SK-N-SH treated with all-trans-retinoic acid at 6 μM for 48 hours (cell line): Measurements from ENCODE around the gene ACTR1A.

Experiments used
- ATAC-seq: fragments of 200-7000 bp; cut with Tn5 transposase; 3 replicates; pipeline ENCODE4 v1.9.1; 2020; ENCODE audit warnings: mild to moderate bottlenecking, moderate library complexity
- ARNTL ChIP-seq: fragments of 450-650 bp; formaldehyde crosslinking; IDR thresholded peaks from 2 replicates; pipeline ENCODE4 v1.5.0; 2020; ENCODE audit warnings: low read depth, mild to moderate bottlenecking, moderate library complexity, borderline replicate concordance
- BACH2 ChIP-seq: fragments of 250-450 bp; sonication (Bioruptor Pico); IDR thresholded peaks from 2 replicates; pipeline ENCODE4 v1.9.0; 2021; ENCODE audit warnings: mild to moderate bottlenecking, borderline replicate concordance
- CREB5 ChIP-seq: fragments of 250-450 bp; sonication (Bioruptor Pico); IDR thresholded peaks from 2 replicates; pipeline ENCODE4 v1.5.1; 2020; ENCODE audit warnings: low read depth, mild to moderate bottlenecking, moderate library complexity
- CSDC2 ChIP-seq: fragments of 250-450 bp; sonication (Bioruptor Pico); IDR thresholded peaks from 2 replicates; pipeline ENCODE4 v1.5.0; 2020; ENCODE audit warnings: mild to moderate bottlenecking, moderate library complexity
- ESRRG ChIP-seq: fragments of 250-450 bp; sonication (Bioruptor Pico); IDR thresholded peaks from 2 replicates; pipeline ENCODE4 v1.6.1; 2021; ENCODE audit warnings: mild to moderate bottlenecking
- OSR1 ChIP-seq: fragments of 250-450 bp; sonication (Bioruptor Pico); IDR thresholded peaks from 2 replicates; pipeline ENCODE4 v1.8.0; 2022; ENCODE audit warnings: moderate library complexity, mild to moderate bottlenecking, inconsistent platforms
- POU6F1 ChIP-seq: fragments of 250-450 bp; sonication (Bioruptor Pico); IDR thresholded peaks from 2 replicates; pipeline ENCODE4 v1.8.0; 2021; ENCODE audit warnings: low read depth, mild to moderate bottlenecking, moderate library complexity, borderline replicate concordance
- PPARA ChIP-seq: fragments of 250-450 bp; sonication (Bioruptor Pico); IDR thresholded peaks from 2 replicates; pipeline ENCODE4 v1.5.0; 2020; ENCODE audit warnings: mild to moderate bottlenecking, borderline replicate concordance
- SNAI2 ChIP-seq: fragments of 250-450 bp; sonication (Bioruptor Pico); IDR thresholded peaks from 2 replicates; pipeline ENCODE4 v1.5.0; 2020; ENCODE audit warnings: mild to moderate bottlenecking, moderate library complexity
- TCF4 ChIP-seq: fragments of 250-450 bp; sonication (Bioruptor Pico); IDR thresholded peaks from 2 replicates; pipeline ENCODE4 v1.8.0; 2021; ENCODE audit warnings: mild to moderate bottlenecking, moderate library complexity, borderline replicate concordance
- TOX ChIP-seq: fragments of 250-450 bp; sonication (Bioruptor Pico); IDR thresholded peaks from 2 replicates; pipeline ENCODE4 v1.8.0; 2021; ENCODE audit warnings: mild to moderate bottlenecking, moderate library complexity, borderline replicate concordance
- TSHZ2 ChIP-seq: fragments of 250-450 bp; sonication (Bioruptor Pico); IDR thresholded peaks from 2 replicates; pipeline ENCODE4 v1.5.0; 2020; ENCODE audit warnings: mild to moderate bottlenecking, moderate library complexity
- ZFP3 ChIP-seq: fragments of 250-450 bp; sonication (Bioruptor Pico); IDR thresholded peaks from 2 replicates; pipeline ENCODE4 v1.5.0; 2020; ENCODE audit warnings: mild to moderate bottlenecking, moderate library complexity
- ZFP30 ChIP-seq: fragments of 450-650 bp; formaldehyde crosslinking; IDR thresholded peaks from 2 replicates; pipeline ENCODE4 v1.5.0; 2022; ENCODE audit warnings: mild to moderate bottlenecking, moderate library complexity
- ZNF565 ChIP-seq: fragments of 450-650 bp; formaldehyde crosslinking; conservative IDR thresholded peaks from 2 replicates; pipeline ENCODE4 v1.5.0; 2020; ENCODE audit warnings: low read depth, mild to moderate bottlenecking, moderate library complexity
- ZNF70 ChIP-seq: fragments of 450-650 bp; formaldehyde crosslinking; IDR thresholded peaks from 2 replicates; pipeline ENCODE4 v1.5.0; 2020; ENCODE audit warnings: mild to moderate bottlenecking, moderate library complexity
- ZNF8 ChIP-seq: fragments of 450-650 bp; formaldehyde crosslinking; IDR thresholded peaks from 2 replicates; pipeline ENCODE4 v1.5.0; 2020; ENCODE audit warnings: mild to moderate bottlenecking, moderate library complexity
- TF ChIP-seq, protein P1 (sequence below): fragments of 250-450 bp; sonication (Bioruptor Pico); IDR thresholded peaks from 2 replicates; pipeline ENCODE4 v1.5.1; 2021; ENCODE audit warnings: mild to moderate bottlenecking, moderate library complexity
- TF ChIP-seq, protein P2 (sequence below): fragments of 250-450 bp; sonication (Bioruptor Pico); IDR thresholded peaks from 2 replicates; pipeline ENCODE4 v1.8.0; 2020; ENCODE audit warnings: mild to moderate bottlenecking, moderate library complexity, borderline replicate concordance

The ACTR1A gene

DNA sequence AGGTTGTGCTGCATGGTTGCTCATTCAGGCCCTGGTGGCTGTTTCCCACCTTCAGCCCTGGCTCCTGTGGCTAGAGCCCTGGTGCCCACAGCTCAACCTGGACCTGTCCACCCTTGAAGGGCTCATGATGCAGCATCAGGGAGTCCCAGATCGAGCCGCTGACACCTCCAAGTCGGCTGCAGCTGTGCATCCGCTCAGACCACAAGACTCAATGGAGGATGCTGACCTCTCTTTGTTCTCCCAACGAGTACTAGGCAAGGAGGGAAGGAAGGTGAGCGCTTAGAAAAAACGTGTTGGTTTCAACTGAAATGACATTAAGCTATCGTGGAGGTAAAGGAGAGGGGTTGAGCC is 41.7 kb downstream of the ACTR1A start:
- 0 out of 2 replicates have a peak, but pooled peaks have one; percentile 13 for TF ChIP-seq TSHZ2 (CRISPR knock-in tag)
- no peak for TF ChIP-seq ARNTL (CRISPR knock-in tag)
- TF ChIP-seq, all 23 proteins: peak for 1
- peak; percentile 43 for ATAC-seq

- ATAC-seq, result no peak
Measured at GRCh38 chr10:102458656-102459055, 43.9 kb downstream of the ACTR1A start.

GRCh38 chr10:102457591-102458150 is 44.8 kb downstream of the ACTR1A start:
- no peak for ATAC-seq
- no peak for TF ChIP-seq SNAI2 (CRISPR knock-in tag)
- no peak for TF ChIP-seq TSHZ2 (CRISPR knock-in tag)
- TF ChIP-seq ZNF565 (CRISPR knock-in tag), result no peak
- TF ChIP-seq, protein P1, sequence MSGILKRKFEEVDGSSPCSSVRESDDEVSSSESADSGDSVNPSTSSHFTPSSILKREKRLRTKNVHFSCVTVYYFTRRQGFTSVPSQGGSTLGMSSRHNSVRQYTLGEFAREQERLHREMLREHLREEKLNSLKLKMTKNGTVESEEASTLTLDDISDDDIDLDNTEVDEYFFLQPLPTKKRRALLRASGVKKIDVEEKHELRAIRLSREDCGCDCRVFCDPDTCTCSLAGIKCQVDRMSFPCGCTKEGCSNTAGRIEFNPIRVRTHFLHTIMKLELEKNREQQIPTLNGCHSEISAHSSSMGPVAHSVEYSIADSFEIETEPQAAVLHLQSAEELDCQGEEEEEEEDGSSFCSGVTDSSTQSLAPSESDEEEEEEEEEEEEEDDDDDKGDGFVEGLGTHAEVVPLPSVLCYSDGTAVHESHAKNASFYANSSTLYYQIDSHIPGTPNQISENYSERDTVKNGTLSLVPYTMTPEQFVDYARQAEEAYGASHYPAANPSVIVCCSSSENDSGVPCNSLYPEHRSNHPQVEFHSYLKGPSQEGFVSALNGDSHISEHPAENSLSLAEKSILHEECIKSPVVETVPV, result no peak
- no peak for TF ChIP-seq ZNF70
- TF ChIP-seq CREB5 (CRISPR knock-in tag), result no peak
- TF ChIP-seq BACH2, result no peak
- TF ChIP-seq PPARA (CRISPR knock-in tag), result no peak
- no peak for TF ChIP-seq TOX (CRISPR knock-in tag)
- no peak for TF ChIP-seq TCF4 (CRISPR knock-in tag)
- TF ChIP-seq ZFP30, result no peak
- TF ChIP-seq, protein P2, sequence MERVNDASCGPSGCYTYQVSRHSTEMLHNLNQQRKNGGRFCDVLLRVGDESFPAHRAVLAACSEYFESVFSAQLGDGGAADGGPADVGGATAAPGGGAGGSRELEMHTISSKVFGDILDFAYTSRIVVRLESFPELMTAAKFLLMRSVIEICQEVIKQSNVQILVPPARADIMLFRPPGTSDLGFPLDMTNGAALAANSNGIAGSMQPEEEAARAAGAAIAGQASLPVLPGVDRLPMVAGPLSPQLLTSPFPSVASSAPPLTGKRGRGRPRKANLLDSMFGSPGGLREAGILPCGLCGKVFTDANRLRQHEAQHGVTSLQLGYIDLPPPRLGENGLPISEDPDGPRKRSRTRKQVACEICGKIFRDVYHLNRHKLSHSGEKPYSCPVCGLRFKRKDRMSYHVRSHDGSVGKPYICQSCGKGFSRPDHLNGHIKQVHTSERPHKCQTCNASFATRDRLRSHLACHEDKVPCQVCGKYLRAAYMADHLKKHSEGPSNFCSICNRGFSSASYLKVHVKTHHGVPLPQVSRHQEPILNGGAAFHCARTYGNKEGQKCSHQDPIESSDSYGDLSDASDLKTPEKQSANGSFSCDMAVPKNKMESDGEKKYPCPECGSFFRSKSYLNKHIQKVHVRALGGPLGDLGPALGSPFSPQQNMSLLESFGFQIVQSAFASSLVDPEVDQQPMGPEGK, result no peak
- TF ChIP-seq ESRRG, result no peak
- TF ChIP-seq CSDC2 (CRISPR knock-in tag), result no peak
- no peak for TF ChIP-seq OSR1 (CRISPR knock-in tag)
- no peak for TF ChIP-seq POU6F1 (CRISPR knock-in tag)
- TF ChIP-seq ZNF8 (CRISPR knock-in tag), result no peak

More at GRCh38 chr10:102458656-102459055, 43.9 kb downstream of the ACTR1A start:
- TF ChIP-seq ZFP3 (CRISPR knock-in tag), result no peak
- TF ChIP-seq, protein P1, result no peak
- TF ChIP-seq POU6F1 (CRISPR knock-in tag), result no peak
